ENCODE data around the gene SCUBE1.
"Not testable (repeated sequence)": the region's sequence is repeated elsewhere in the genome, so short reads cannot be mapped to it uniquely, and the experiment has no call there.

SCUBE1 gene

DNA sequence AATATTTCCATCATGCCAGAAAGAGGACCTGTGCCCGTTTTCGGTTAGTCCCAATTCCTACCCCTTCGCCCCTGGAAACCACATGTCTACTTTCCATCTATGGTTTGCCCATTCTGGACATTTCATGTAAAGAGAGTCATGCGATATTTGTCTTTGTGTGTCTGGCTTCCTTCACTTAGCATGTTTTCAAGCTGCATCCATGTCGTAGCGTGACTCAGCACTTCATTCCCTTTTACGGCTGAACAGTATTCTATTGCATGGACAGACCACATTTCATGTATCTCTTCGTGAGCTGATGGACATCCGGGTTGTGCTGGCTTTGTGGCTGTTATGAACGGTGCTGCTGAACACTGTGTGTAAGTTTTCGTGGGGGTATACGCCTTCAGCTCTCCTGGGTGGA lies 43.4 kb downstream of the SCUBE1 start:
- no peak for DNase-seq

- no peak for DNase-seq
Observed at GRCh38 chr22:43298062-43298801, 44.9 kb downstream of the SCUBE1 start.

- no peak for DNase-seq
Observed at GRCh38 chr22:43297270-43298061, 45.7 kb downstream of the SCUBE1 start.

DNA sequence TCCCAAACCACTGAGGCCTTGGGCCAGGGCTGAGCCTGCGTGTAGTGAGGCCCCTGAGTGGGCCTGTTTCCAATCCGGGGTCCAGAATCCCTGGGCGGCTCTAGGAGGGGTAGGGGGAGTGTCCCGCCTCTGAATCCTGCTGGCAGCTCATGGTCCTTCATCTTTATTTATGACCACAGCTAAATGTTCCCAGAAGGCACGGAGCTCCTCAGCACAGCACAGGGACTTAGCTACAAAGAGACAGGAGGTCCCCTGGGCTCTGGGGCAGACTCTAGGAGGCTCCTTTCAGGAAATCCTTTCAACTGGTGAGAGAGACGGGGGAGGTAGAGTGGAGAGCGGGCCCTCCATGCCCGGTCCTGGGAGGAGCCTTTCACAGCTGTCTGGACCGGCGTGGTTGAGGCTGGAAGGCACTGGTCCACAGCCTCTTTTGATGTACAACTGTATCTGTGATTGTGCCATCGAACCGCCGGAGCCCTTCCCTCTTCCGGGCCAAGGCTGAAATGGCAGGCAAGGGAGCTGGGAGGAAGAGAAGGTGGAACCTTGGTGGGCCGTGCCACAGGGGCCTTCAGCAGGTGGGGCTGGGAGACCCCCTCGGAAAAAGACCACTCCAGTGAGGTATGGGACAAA lies 46.8 kb downstream of the SCUBE1 start:
- DNase-seq: no peak

DNA sequence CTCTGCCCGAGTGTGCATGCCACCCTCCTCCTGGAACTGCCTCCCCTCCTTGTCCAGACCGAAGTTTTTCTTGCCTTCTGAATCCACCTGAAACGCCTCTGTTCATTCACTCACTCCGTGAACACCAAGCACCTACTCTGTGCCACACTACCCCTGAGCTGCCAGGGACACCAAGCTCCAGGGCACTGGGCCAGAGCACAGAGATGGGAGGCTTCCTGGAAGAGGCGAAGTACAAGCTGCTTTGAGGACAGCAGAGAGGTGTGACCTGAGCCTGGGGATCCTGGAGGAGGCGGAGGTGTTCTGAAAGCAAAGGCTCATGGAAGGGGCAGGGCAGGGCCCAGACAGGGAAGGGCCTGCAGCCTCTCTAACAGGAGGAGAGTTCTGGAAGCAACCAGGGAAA lies 47.5 kb downstream of the SCUBE1 start:
- no peak for DNase-seq

- no peak for DNase-seq
Observed at GRCh38 chr22:43295173-43295572, 48.0 kb downstream of the SCUBE1 start.

GRCh38 chr22:43293655-43294392 lies 49.3 kb downstream of the SCUBE1 start:
- DNase-seq: no peak

DNA sequence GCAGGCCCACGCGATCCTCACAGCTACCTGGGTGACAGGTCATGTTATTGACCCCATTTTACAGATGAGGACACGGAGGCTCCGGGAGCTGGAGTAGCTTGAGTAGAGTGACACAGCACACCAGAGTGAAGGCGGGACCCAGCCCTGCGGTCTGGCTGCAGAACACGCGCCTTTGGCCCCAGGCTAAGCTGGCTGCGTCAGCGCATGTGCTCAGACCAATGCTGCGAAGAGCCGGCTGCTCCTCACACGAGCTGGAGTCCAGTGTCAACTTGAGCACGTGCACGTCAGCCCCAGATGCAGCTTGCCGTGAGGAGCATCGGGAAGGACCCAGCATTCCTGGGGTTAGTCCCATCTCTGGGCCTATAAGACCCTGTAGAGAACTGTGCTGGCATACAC lies 49.9 kb downstream of the SCUBE1 start:
- DNase-seq: no peak

GRCh38 chr22:43292630-43293018 lies 50.5 kb downstream of the SCUBE1 start:
- DNase-seq: no peak

GRCh38 chr22:43291381-43291780 lies 51.8 kb downstream of the SCUBE1 start:
- DNase-seq: no peak

DNA sequence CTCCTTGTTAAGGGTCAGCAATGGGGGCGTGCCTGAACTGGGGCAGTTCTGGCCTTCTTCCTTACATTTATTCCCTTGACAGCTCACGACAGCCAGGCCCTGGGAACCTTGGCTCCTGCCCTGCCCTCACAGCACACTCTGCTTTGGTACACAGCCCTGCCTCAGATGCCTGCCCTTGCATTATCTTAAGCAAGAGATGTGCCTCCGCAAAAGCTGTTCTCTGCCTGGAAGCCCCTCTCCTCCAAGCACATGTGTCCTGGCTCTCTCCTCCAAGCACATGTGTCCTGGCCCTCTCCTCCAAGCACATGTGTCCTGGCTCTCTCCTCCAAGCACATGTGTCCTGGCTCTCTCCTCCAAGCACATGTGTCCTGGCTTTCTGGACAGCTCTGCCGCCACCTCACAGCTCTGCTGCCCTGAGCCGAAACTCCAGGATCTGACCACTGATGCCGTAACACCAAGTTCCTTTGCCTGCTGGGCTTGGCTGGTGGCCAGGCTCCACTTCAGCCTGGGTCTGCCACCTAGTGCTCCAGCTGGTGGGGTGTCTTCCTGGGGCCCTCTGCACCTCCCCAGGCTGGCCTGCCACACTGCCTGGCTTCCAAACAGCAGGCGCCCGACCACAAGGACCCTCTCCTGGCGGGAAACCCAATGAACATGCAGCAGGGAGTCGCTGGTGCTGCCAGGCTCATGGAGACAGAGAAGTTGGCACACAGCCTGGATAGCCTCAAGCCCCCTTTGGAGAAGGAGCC lies 53.0 kb downstream of the SCUBE1 start:
- no peak for DNase-seq

GRCh38 chr22:43289531-43289963 lies 53.6 kb downstream of the SCUBE1 start:
- no peak for DNase-seq

DNA sequence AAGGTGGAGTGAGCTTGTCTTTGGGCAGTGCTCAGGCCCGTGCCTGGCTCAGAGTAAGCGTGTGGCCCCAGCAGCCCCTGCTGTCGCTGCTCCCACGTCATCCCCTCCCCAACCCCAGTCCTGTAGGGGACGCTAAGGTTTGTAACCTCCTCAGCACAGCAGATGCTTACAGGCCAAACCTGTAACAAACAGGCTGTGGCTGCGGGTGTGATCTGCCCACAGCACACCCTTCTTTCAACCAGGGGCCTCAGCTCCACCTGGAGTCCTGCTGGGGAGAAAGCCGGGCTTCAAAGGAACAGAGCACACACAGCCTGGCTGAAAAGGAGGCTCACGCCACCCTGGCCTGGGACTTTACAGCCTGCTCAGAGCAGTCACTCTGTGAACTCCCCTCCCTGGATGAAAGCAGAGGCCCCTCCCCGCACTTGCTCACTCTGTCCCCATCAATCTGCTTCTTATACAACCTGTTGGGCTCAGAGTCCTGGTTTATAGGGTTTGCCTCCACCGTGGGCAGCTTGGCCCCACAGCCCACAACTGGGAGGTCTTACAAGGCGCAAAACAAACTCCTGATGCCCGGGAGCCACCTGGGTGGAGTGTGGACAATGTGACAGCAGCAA lies 54.3 kb downstream of the SCUBE1 start:
- DNase-seq: no peak

DNA sequence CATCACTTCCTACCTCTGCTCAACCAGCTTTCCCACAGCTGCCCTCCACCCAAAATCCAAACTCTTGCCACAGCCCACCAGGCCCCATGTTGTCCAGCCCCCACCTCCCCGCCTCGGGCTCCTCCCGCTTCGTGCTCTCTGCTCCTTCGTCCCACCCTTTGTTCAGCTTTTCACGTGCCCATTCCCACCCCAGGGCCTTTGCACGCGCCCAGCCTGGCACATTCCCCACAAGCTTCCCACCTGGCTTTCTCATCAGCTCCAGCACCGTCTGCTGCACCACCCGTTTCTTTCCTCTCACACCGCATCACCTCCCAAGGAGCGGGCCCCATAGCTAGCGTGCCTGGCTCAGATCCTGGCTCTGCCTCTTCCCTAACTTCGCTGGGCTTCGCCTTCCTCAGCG lies 54.8 kb downstream of the SCUBE1 start:
- DNase-seq: no peak

GRCh38 chr22:43287441-43287840 lies 55.7 kb downstream of the SCUBE1 start:
- no peak for DNase-seq

- no peak for DNase-seq
Observed at GRCh38 chr22:43281394-43281793, 61.8 kb downstream of the SCUBE1 start.

- not testable (repeated sequence) for DNase-seq
Observed at GRCh38 chr22:43280523-43280886, 62.7 kb downstream of the SCUBE1 start.

GRCh38 chr22:43279867-43280522 lies 63.2 kb downstream of the SCUBE1 start:
- DNase-seq: no peak

- DNase-seq: no peak
Observed at GRCh38 chr22:43277987-43278601, 65.1 kb downstream of the SCUBE1 start.

- DNase-seq: no peak
Observed at GRCh38 chr22:43277091-43277490, 66.1 kb downstream of the SCUBE1 start.

DNA sequence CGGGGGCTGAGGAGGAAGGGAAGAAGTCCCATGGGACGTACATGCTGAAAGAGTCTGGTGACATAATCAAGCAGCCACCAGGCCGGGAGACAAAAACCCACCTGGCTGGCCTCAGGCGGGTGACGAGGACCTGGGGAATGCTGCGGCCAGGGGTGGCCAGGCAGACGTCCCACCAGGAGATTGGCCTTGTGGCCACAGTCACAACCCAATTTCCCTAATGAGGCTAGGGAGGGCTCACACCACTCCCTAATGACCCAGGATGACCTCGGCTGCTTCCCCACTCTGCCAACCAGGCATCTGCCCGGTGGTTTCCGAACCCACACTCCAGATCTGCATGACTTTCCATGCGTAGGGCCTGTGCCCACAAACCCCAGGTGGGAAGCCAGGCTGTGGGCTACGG lies 66.9 kb downstream of the SCUBE1 start:
- DNase-seq: no peak

Measured in central memory CD4-positive, alpha-beta T cell (primary cell).